Endothelial cell (in vitro differentiated cells): ENCODE data around the gene MAP4K5. TPM values are rescaled to one million over a fixed set of nuclear protein-coding genes. Genes with fewer than 3 reads are reported as not detected.
"Not testable (repeated sequence)": the region's sequence is repeated elsewhere in the genome, so short reads cannot be mapped to it uniquely, and the experiment has no call there.

ENCODE experiments used
- DNase-seq: peaks from one replicate; pipeline ENCODE4 v3.0.0; 2021; ENCODE audit warnings: low spot score
- H3K27ac Mint-ChIP-seq: one replicate; pipeline ENCODE4 v1.8.0; 2021; ENCODE audit warnings: mixed read lengths, inconsistent platforms; ENCODE audit not compliant: unreplicated experiment
- H3K27me3 Mint-ChIP-seq: one replicate; pipeline ENCODE4 v1.8.0; 2021; ENCODE audit warnings: mild to moderate bottlenecking, moderate library complexity, mixed read lengths, inconsistent platforms; ENCODE audit not compliant: unreplicated experiment
- H3K36me3 Mint-ChIP-seq: one replicate; pipeline ENCODE4 v1.8.0; 2021; ENCODE audit warnings: mild to moderate bottlenecking, low read depth, mixed read lengths, inconsistent platforms; ENCODE audit not compliant: unreplicated experiment
- H3K4me1 Mint-ChIP-seq: one replicate; pipeline ENCODE4 v1.8.0; 2021; ENCODE audit warnings: mild to moderate bottlenecking, mixed read lengths, inconsistent platforms; ENCODE audit not compliant: unreplicated experiment
- H3K4me3 Mint-ChIP-seq: one replicate; pipeline ENCODE4 v1.8.0; 2021; ENCODE audit warnings: mild to moderate bottlenecking, mixed read lengths, inconsistent platforms; ENCODE audit not compliant: unreplicated experiment
- H3K9me3 Mint-ChIP-seq: one replicate; pipeline ENCODE4 v1.8.0; 2021; ENCODE audit warnings: mixed read lengths, inconsistent platforms; ENCODE audit not compliant: unreplicated experiment
- total RNA-seq: library from RNA; stranded (reverse); fragmentation: NEBNext Ultra II Directional; extraction: Animal tissue kit (Norgen Biotek cat#: 25700); gene quantifications from one replicate; pipeline ENCODE4 v1.2.1, GENCODE V29; 2021; ENCODE audit not compliant: unreplicated experiment
- TF ChIP-seq, protein P1 (sequence below): fragments of 200-600 bp; sonication (generic); IDR thresholded peaks from one replicate; pipeline ENCODE4 v1.5.0; 2021; ENCODE audit warnings: antibody characterized with exemption; ENCODE audit not compliant: unreplicated experiment

MAP4K5 gene
- total RNA-seq, 1 donor from 2014 or later = 99.3 TPM

DNA sequence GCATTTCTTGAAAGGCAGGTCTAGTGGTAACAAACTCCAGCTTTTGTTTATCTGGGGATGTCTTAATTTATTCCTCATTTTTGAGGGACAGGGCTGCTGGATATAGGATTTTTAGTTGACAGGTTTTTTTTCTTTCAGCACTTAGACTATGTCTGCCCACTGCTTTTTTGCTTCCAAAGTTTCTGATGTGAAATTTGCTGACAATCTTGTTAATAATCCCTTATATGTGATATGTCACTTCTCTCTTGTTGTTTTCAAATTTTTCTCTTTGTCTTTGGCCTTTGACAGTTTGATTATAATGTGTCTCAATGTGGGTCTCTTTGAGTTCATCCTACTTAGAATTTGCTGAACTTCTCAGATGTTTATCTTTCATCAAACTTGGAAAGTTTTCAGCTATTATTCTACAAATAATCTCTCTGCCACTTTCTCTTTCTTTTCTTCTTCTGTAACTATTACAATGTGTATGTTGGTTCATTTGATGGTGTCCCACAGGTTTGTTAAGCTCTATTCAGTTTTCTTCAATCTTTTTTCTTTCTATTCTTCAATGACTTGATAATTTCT is 37.4 kb upstream of the MAP4K5 start:
- Mint-ChIP-seq H3K4me3 (no peak overlapping the region), H3K4me1 (no peaks in the 10 kb centered on the region), H3K9me3 (no peaks in the 10 kb centered on the region), H3K27ac (no peak overlapping the region), H3K27me3 (no peaks in the 10 kb centered on the region), H3K36me3 (peaks cover 4% of the 10 kb centered on the region)
- DNase-seq = no peak
- TF ChIP-seq, protein P1, sequence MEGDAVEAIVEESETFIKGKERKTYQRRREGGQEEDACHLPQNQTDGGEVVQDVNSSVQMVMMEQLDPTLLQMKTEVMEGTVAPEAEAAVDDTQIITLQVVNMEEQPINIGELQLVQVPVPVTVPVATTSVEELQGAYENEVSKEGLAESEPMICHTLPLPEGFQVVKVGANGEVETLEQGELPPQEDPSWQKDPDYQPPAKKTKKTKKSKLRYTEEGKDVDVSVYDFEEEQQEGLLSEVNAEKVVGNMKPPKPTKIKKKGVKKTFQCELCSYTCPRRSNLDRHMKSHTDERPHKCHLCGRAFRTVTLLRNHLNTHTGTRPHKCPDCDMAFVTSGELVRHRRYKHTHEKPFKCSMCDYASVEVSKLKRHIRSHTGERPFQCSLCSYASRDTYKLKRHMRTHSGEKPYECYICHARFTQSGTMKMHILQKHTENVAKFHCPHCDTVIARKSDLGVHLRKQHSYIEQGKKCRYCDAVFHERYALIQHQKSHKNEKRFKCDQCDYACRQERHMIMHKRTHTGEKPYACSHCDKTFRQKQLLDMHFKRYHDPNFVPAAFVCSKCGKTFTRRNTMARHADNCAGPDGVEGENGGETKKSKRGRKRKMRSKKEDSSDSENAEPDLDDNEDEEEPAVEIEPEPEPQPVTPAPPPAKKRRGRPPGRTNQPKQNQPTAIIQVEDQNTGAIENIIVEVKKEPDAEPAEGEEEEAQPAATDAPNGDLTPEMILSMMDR = no peak

DNA sequence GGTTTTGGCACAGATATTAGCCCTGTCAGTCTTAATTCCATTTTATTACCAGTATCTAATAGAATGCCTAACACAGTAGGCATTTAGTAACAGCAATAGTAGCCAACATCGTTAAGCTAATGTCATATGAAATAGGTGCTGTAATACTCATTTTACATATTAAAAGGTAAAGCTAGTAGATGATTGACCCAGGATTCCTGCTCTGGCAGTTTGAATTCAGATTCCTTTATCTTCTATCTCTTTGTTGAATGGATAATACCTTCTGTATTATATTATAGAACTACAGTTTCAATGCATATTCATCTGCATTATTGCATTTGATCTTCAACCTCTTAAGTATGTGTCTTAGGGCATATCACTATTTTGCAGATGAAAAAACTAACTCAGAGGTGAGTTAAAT is 30.5 kb upstream of the MAP4K5 start:
- no peak overlapping the region for H3K4me3 Mint-ChIP-seq
- no peak overlapping the region for H3K27ac Mint-ChIP-seq
- H3K36me3 Mint-ChIP-seq = no peaks in the 10 kb centered on the region
- H3K4me1 Mint-ChIP-seq = peaks cover 5% of the 10 kb centered on the region
- H3K27me3 Mint-ChIP-seq = peaks cover 7% of the 10 kb centered on the region
- H3K9me3 Mint-ChIP-seq = no peaks in the 10 kb centered on the region
- DNase-seq = no peak
- TF ChIP-seq, protein P1 = no peak

DNA sequence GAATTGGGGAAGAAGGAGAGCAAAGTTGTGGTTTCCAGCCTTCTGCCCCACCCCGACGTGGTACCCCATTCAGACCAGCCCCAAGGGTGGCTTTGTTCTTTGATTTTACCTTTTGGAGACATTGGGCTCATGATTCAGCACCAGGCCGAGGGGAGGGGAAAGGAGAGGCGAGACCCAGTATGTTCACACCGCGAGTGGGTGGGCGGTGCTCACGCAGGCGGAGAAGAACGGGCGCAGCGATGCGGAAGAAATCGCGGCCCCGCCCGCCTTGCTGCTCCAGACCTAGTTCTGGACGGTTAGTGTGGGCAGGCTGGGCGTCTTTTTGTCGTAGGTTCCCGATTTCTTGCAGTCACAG is 28.5 kb upstream of the MAP4K5 start:
- DNase-seq = peak; percentile 26
- H3K27me3 Mint-ChIP-seq = peaks cover 8% of the 10 kb centered on the region
- TF ChIP-seq, protein P1 = no peak
- H3K27ac Mint-ChIP-seq = no peak overlapping the region
- peak overlapping the region; percentile 92 for H3K4me3 Mint-ChIP-seq
- no peaks in the 10 kb centered on the region for H3K9me3 Mint-ChIP-seq
- peaks cover 5% of the 10 kb centered on the region for H3K4me1 Mint-ChIP-seq
- H3K36me3 Mint-ChIP-seq = no peaks in the 10 kb centered on the region

DNA sequence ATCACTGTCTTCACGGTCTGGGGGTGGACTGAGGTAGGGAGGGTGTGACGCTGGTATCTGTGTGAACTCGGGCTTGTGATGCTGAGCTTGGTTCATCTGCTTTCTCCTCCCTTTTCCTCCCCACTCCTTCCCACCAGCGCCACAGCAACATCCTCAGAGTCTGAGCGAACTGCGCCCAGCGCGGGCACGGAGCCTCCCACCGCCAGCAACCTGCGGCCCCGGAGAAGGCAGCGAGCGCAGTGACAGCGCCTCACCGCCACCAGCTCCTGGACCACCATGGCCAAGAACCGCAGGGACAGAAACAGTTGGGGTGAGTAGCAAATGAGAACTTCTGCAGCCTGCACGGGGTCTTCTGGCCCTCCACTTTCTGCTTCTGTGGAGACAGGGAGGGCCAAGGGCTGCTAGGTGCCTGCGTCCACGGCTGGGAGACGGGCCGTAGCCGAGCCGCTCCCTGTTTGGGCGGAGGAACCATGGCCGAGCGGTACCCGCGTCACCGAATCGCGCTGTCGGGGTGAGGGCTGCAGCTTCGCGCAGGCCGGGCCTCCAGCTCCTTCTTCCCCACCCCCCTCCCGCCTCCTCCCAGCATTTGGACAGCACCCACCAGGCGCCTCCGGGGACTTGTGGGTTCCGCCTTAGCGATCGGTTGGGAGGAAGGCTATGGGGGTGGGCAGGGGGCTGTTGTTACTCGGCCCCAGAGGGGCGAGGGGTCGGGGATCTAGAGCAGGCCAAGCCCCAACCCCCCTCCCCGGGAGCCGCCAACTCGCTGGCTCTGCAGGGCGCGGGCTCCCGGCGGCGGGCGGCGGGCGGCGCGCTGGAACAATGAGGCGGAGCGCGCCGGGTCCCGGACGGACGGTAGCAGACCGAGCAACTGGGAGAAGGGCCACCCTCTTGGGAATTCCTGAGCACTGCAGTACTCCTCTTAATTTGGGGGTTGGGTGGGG is 27.9 kb upstream of the MAP4K5 start, which contains the start of gene ATL1:
Gene ATL1 (plus strand): TSS at position 156 of the 941 bp plus-strand sequence. CDS start 121 bp downstream, at position 277.
- H3K27me3 Mint-ChIP-seq = peaks cover 8% of the 10 kb centered on the region
- H3K4me3 Mint-ChIP-seq = peak within 1 kb of the TSS; percentile 92
- H3K27ac Mint-ChIP-seq = no peak within 1 kb of the TSS
- H3K9me3 Mint-ChIP-seq = no peaks in the 10 kb centered on the region
- H3K4me1 Mint-ChIP-seq = peaks cover 5% of the 10 kb centered on the region
- no peaks in the 10 kb centered on the region for H3K36me3 Mint-ChIP-seq
- TF ChIP-seq, protein P1 = no peak
- DNase-seq = peak; percentile 59

DNA sequence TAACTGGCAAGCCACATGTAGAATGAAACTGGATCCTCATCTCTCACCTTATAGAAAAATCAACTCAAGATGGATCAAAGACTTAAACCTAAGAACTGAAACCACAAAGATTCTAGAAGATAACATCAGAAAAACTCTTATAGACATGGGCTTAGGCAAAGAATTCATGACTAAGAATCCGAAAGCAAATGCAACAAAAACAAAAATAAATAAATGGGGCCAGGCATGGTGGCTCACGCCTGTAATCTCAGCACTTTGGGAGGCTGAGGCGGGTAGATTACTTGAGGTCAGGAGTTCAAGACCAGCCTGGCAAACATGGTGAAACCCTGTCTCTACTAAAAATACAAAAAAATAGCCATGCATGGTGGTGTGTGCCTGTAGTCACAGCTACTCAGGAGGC is 20.4 kb upstream of the MAP4K5 start:
- not testable (repeated sequence) for H3K4me1 Mint-ChIP-seq, H3K27ac Mint-ChIP-seq, H3K9me3 Mint-ChIP-seq, H3K36me3 Mint-ChIP-seq, H3K4me3 Mint-ChIP-seq, DNase-seq, H3K27me3 Mint-ChIP-seq
